NCI-H748 (cell line): Measurements from ENCODE around the gene AHNAK2.

Experiments used
- DNase-seq: peaks from one replicate; lab custom pipeline; 2025; ENCODE audit not compliant: unreplicated experiment; lab: John Stamatoyannopoulos, UW

Gene AHNAK2

DNA sequence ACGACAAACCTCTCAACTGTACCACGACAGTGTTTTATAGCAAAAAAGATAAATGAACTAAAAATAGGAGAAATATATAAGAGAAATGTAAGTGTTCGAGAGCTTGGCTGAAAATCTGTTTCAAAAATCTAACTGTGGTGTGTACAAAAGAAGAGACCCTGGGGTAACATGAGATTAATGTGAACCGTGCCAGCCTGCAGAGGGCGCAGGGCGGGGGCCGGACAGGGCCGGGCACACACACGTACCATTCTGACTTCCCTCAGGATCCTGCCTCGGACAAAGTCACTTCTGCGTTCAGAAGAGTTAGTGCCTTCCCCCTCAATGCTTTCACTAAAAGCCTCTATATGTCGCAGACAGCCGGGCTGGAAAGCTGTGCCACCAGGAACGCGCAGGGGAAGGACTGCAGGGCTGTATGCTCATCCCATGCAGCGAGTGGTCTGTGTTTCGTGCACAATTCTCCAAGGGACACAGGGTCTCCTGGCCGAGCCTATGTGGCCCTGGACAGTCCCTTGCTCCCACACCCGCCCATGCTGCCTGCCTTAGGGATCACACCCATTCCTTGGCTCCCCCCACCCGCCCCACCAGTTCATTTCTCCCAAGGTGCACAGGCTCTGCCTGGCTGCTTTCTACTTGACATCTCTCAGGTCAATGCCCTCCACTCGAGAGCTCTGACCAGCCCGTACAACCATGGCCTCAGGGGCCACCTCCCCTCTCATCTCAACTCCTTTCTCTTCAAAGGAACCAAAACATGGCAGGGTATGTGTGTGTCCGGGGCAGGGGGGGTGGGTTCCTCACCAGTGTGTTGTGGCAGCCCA lies 34.2 kb upstream of the AHNAK2 start:
- no peak for DNase-seq

DNA sequence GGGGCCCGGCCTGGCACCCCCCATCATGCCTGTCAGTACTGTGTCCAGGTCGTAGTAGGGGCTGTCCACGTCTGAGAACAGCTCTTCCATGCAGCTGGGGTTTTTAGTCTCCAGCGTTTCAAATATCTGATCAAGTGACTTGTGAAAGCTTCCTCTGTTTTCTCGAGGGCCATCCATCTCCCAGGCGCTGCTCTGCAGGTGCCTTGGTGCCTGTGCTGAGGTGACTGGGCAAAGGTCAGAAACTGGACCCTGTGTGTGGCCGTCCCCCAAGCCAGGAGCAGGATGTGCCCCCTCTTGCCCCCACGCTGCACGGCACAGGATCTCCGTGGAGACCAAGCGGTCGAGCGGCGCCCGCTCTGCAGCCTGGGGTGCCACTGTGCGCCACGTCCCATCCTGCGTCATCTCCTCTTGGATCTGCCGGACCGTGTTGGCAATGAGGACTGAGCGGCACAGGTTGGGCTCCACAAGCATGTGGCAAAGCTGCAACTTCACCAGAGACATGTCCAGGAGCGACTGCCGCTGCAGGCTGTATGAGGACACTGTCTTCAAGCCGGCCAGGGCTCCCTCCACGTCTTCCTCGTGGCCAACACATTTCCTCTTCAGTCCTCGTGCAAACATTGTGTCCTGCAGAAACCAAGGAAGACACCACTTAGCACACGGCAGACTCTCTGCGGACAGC lies 33.3 kb upstream of the AHNAK2 start:
- no peak for DNase-seq

GRCh38 chr14:105010891-105011291 lies 32.7 kb upstream of the AHNAK2 start:
- DNase-seq = no peak

- no peak for DNase-seq
These were observed 31.9 kb upstream of the AHNAK2 start for GRCh38 chr14:105010106-105010505.

GRCh38 chr14:105007593-105008264 lies 29.6 kb upstream of the AHNAK2 start:
- no peak for DNase-seq

DNA sequence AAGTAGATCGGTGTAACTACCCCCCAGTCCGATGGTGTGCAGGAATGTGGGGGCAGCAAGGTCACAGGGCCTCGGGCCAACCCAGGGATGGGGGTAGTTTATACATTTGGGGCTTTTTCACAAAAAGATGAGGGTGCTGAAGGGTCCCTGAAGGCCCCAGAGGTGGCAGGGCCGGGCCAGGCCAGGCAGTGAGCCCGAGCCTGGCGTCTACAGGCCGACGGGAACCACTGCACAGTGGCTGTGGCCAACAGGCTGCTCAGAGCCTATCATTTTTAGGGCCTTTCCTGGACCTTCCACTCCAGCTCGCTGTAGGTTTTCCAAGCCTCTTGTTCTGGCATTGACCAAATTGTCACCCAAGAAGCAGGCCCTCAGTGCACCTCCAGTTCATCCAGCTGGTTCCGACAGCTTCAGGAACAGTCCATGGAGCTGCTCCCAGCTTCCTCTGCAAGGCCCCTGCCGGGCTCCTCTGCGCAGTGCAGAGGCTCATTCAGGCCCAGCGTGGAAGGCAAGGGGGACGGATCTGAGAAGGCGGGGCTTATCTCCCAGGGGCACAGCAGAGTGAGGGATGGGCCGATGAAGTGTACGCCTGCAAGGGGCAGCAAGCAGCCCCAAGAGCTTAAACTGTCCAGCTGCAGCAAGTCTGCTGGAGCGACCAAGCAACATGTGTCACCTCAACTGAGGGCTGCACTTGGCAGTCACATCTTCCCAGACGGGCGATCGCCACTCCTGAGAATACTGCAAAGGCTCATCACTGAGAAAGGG lies 28.8 kb upstream of the AHNAK2 start:
- DNase-seq = no peak

DNA sequence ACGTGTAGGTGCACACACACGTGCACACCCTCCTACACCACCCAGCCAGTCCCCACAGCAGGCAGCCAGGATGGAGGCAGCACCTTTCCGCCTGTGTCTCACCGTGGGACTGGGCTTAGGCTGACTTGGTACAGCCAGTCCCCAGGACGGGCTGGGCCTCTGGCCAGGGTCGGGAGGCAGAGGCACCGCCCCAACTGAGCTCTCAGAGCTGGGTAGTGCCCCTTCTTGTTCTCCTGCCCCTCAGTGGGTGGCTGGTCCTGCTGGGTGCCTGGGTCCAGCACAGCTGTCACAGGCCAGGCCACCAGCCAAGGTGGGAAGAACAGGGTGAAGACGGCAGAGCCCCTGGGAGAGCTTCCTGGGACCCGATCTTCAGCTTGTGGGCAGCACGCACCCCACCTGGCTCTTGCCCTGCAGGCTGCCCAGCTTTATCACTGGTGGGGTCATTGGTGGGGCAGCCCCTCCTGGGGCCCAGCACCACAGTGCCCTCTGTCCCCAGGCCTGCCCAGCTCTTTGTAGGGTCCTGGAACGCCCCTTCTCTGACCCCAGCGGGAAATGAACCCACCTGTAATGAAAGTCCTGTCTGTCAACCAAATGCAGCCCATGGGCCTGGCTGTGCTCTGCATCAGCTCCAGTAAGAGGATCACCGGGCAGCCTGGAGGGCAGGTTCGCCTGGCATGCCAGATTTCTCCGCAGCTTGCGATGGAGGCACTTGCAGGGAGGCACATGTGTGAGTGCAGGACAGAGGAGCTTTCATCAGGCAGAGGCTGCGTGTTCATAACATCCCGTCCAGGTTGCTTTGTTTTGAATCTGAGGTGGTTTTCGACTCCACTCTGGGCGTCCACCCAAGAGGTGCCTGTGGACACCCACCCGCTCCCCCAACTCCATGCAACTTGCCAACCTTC lies 28.0 kb upstream of the AHNAK2 start:
- DNase-seq = no peak

DNA sequence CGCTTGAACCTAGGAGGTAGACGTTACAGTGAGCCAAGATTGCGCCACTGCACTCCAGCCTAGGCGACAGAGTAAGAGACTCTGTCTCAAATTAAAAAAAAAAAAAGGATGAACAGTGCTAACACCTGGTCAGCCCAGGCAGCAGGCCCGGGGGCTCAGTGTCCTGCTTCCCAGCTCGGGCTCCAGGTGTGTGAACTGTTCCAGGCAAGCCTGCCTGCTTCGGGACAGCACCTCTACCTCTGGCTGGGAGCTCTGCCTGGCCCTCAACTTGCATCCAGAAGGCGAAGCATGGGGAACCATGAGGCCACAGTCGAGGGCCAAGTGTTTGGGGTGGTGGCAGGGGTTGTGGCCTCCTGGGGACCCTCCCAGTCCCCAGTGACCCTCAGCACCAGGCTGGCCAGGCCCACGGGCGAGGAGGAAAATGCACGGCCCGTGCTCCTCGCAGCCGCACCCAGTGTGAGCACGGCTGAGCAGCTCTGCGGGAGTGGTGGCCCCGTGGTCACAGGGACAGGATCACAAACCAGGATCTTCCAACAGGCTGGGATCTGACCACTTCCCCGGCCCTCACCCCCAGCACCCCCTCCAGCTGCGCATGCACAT lies 27.3 kb upstream of the AHNAK2 start:
- DNase-seq = no peak

DNA sequence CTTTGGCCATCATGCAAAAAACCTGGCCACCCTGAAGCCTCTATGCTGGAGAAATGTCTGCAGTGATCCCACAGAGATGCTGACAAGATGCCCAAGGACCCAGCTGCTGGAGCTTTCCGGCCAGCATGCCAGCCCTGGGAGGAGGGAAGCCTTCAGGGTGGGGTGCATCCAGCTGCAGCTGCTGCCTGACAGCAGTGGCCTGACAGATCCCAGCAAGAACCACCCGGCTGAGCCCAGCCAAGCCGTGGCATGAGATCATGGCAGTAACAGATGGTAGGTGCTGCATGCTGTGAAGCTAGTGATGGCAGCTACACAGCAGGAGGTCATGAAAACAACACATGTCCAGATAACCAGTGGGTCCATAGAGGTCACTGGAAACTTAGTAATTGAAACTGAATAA lies 21.2 kb upstream of the AHNAK2 start:
- no peak for DNase-seq

- no peak for DNase-seq
These were observed 20.6 kb upstream of the AHNAK2 start for GRCh38 chr14:104998801-104999200.

DNA sequence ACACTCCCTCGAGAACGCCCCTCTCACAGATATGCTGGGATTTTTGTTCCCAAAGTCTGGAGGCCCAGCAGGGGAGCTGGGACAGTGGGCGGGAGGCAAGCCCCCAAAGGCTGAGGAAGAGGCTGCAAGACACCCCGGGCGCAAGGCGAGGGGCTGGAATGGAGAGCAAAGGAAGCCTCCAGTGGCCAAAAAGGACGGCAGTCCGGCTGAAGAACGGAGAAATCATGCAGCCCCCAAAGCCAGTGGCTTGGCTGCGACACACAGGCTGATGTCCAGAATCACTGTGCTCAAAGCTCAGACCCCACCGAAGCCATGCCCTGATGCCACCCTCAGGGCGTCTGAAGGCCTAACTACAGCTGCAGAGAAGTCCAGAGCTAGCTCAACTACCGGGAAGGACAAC lies 18.3 kb upstream of the AHNAK2 start:
- DNase-seq = no peak

GRCh38 chr14:104996032-104996431 lies 17.9 kb upstream of the AHNAK2 start:
- no peak for DNase-seq

DNA sequence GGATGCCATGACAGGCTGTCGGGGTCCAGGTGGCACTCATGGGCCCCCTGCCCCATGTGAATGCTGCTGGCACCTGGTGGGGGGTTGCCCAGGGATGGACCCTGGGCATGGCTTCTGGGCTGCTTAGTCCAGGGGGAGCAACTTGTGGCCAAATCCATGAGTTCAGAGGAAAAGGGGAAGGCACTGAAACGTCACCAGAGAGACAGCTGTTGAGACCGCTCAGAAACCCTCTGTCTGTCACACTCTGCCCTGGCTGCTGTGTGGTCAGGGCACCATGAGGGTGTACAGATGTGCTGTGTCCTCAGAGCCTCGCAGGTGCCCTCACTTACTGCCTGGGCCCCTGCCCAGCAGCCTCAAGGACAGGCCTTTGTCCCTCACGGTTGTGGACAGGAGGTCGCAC lies 16.8 kb upstream of the AHNAK2 start:
- DNase-seq = no peak

GRCh38 chr14:104993808-104994591 lies 15.8 kb upstream of the AHNAK2 start:
- DNase-seq = no peak

DNA sequence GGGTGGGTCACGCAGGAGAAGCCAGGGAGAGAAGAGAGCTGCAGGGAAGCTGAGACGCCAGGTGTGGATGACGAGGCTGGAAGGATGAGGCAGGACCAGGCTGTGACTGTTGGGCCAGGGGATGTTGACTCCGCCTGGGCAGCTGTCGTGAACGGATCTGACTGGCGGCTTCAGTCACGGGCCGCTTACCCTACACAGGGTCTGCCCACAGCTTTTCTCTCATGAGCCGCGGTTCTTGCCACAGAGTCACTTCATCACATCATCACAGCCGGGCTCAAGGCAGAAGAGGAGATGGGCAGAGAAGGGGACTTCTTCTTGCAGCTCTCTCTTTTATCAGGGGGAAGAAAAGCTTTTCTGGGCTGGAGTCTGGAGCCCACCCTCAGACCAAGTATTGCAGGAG lies 15.1 kb upstream of the AHNAK2 start:
- DNase-seq = no peak

DNA sequence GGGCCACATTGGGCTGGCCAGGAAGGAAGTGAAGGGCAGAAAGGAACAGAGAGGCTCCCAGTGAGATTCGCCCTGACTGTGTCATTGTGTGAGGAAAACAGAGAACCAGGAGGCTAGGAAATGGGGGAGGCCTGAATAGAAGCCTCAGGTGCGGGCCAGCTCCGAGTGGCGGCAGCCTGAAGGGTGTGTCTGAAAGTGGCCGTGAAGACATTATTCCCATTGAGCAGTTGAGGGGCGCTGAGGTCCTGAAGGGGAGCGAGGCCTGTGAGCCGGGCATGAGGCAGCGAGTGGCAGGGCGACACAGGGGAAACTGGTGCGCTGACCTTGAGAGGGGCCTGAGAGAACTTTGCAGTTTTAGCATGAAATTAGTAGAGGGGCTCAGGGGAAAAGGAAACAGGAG lies 14.3 kb upstream of the AHNAK2 start:
- DNase-seq = no peak

- DNase-seq = no peak
These were observed 13.7 kb upstream of the AHNAK2 start for GRCh38 chr14:104991896-104992230.

DNA sequence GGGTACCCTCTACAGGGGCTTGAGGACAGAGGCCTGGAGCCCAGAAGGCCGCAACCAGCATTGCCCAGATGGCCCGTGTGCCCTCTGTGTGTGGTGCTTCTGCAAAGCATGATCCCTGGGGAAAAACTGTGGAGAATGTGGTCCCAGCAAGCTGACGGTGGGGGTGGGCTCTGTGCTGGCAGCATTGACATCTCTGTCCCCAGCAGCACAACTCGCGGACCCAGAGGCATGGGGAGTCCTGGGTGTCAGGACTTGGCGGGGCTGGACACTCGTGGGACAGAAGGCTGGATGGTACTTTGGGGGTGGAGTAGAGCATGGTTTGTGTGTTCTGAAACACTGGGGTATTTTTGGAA lies 11.8 kb upstream of the AHNAK2 start:
- DNase-seq = no peak

GRCh38 chr14:104989236-104989950 lies 11.2 kb upstream of the AHNAK2 start:
- DNase-seq = no peak
